Activated CD8-positive, alpha-beta T cell treated with anti-CD3 and anti-CD28 coated beads for 36 hours (primary cell): ENCODE data around the gene GBP3. TPM values are rescaled to one million over a fixed set of nuclear protein-coding genes. Genes with fewer than 3 reads are reported as not detected.
"Not testable (repeated sequence)": the region's sequence is repeated elsewhere in the genome, so short reads cannot be mapped to it uniquely, and the experiment has no call there.

Source experiments
- ATAC-seq: fragments of 200-7000 bp; cut with Tn5 transposase; one replicate; pipeline ENCODE4 v1.10.0; 2021; ENCODE audit warnings: mild to moderate bottlenecking, moderate library complexity
- CTCF ChIA-PET: fragments of 350-600 bp; sonication (Branson Sonifier 250); formaldehyde crosslinking; loops from one replicate; lab custom pipeline; 2021; ENCODE audit warnings: antibody characterized with exemption; lab: Charles Lee
- POLR2A ChIA-PET: fragments of 350-600 bp; sonication (Branson Sonifier 250); formaldehyde crosslinking; loops from one replicate; lab custom pipeline; 2021; ENCODE audit warnings: antibody characterized with exemption; lab: Charles Lee
- DNase-seq: peaks from one replicate; pipeline ENCODE4 v3.0.0-alpha.2; 2020
- H3K27ac Mint-ChIP-seq: one replicate; pipeline ENCODE4 v1.8.0; 2021; ENCODE audit warnings: mild to moderate bottlenecking, mixed read lengths
- H3K27me3 Mint-ChIP-seq: one replicate; pipeline ENCODE4 v1.8.0; 2021; ENCODE audit warnings: mixed read lengths
- H3K36me3 Mint-ChIP-seq: one replicate; pipeline ENCODE4 v1.8.0; 2021; ENCODE audit warnings: low read depth, mixed read lengths
- H3K4me1 Mint-ChIP-seq: one replicate; pipeline ENCODE4 v1.8.0; 2021; ENCODE audit warnings: low read depth, mixed read lengths
- H3K4me3 Mint-ChIP-seq: one replicate; pipeline ENCODE4 v1.8.0; 2021; ENCODE audit warnings: mild to moderate bottlenecking, moderate library complexity, mixed read lengths
- H3K9me3 Mint-ChIP-seq: one replicate; pipeline ENCODE4 v1.8.0; 2021; ENCODE audit warnings: mixed read lengths
- intact Hi-C: fragments of 100-400 bp; cut with micrococcal nuclease; formaldehyde crosslinking; loops from one replicate; pipeline ENCODE4 v1.10.0; 2022
- total RNA-seq, 2 experiments: library from RNA; stranded (reverse); gene quantifications; one replicate each; pipeline ENCODE4 v1.2.3, GENCODE V29; 2021
- TF ChIP-seq, protein P1 (sequence below): fragments of 200-600 bp; IDR thresholded peaks from one replicate; pipeline ENCODE4 v1.8.0; 2022; ENCODE audit warnings: antibody characterized with exemption, mild to moderate bottlenecking

The GBP3 gene
- total RNA-seq, 2 experiments from 2014 or later = 4.7 to 5.7 TPM

DNA sequence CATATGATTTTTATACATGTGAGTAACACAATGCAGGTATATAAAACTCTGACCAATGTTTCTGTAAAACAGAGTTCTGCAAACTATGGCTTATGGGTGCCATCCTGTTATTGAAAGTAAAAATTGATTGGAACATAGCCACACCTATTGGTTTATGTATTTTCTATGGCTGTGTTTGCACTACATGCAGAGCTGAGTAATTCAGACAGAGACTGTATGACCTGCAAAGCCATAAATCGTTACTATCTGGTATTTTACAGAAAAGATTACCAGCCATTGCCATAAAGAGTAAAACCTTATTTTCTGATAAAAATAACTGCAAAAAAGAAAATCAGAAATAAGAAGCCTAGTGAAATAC is 29.3 kb upstream of the GBP3 start:
- intact Hi-C loops = no loop called here
- ATAC-seq (no peak), DNase-seq (no peak)
- Mint-ChIP-seq H3K9me3 (no peaks in the 10 kb centered on the region), H3K36me3 (peaks cover 76% of the 10 kb centered on the region), H3K4me1 (peaks cover 14% of the 10 kb centered on the region), H3K27me3 (no peaks in the 10 kb centered on the region), H3K4me3 (no peak overlapping the region), H3K27ac (no peak overlapping the region)
- POLR2A ChIA-PET = interaction anchor here (3.2 kb wide), 1 partner anchor 13 kb away, joined by 20 read pairs; the partner anchor contains the start of gene GBP1
- TF ChIP-seq, protein P1, sequence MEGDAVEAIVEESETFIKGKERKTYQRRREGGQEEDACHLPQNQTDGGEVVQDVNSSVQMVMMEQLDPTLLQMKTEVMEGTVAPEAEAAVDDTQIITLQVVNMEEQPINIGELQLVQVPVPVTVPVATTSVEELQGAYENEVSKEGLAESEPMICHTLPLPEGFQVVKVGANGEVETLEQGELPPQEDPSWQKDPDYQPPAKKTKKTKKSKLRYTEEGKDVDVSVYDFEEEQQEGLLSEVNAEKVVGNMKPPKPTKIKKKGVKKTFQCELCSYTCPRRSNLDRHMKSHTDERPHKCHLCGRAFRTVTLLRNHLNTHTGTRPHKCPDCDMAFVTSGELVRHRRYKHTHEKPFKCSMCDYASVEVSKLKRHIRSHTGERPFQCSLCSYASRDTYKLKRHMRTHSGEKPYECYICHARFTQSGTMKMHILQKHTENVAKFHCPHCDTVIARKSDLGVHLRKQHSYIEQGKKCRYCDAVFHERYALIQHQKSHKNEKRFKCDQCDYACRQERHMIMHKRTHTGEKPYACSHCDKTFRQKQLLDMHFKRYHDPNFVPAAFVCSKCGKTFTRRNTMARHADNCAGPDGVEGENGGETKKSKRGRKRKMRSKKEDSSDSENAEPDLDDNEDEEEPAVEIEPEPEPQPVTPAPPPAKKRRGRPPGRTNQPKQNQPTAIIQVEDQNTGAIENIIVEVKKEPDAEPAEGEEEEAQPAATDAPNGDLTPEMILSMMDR = no peak
- CTCF ChIA-PET = no interaction called here

DNA sequence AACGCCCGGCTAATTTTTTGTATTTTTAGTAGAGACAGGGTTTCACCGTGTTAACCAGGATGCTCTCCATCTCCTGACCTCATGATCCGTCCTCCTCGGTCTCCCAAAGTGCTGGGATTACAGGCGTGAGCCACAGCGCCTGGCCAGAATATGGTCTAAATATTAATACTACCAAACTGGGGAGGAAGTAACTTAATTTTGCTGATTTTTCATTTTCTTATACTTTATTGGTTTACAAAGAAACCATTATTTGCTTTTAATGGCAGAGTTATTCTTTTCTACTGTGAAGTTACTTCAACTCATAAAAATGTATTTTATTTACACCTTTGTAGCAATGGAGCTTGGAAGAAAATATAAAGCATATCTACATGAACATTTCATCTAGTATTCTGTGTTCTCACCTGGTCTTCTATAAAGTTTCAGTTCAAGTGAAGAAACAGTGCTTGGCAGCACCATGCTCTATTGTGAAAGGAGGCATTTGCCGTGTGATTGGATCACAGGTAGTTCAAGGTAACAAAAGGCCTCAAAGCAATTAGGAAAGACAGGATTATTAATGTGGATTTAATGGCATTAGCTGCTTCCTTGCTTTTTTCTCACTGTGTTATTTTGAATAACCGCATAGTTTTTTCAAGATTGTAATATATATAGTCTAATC is 28.8 kb upstream of the GBP3 start:
- peaks cover 14% of the 10 kb centered on the region for H3K4me1 Mint-ChIP-seq
- H3K27ac Mint-ChIP-seq = no peak overlapping the region
- ChIA-PET POLR2A (interaction anchor here (3.2 kb wide), 1 partner anchor 13 kb away, joined by 20 read pairs; the partner anchor contains the start of gene GBP1), CTCF (no interaction called here)
- DNase-seq (no peak), ATAC-seq (no peak)
- H3K27me3 Mint-ChIP-seq = no peaks in the 10 kb centered on the region
- intact Hi-C loops = no loop called here
- no peaks in the 10 kb centered on the region for H3K9me3 Mint-ChIP-seq
- TF ChIP-seq, protein P1 = no peak
- H3K36me3 Mint-ChIP-seq = peaks cover 71% of the 10 kb centered on the region
- no peak overlapping the region for H3K4me3 Mint-ChIP-seq

DNA sequence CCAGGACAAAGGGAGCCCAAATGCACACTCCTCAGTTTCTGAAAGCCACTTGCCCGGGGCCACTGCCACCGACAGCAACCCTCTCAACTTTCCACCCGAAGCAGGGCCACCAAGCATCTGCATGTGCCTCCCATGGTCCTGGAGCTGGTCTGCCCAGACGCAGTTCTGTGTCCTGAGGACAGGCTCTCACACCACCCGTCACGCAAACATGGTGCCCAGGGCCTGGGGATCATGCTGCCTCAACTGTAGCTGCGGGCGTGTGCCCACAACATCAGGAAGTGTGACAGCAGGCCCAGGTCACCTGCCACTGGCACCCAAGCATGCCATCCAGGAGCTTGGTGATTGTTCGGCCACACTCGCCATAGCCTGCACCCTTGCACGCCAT is 28.0 kb upstream of the GBP3 start:
- Mint-ChIP-seq H3K27me3 (no peaks in the 10 kb centered on the region), H3K27ac (no peak overlapping the region), H3K9me3 (no peaks in the 10 kb centered on the region), H3K4me1 (peaks cover 14% of the 10 kb centered on the region), H3K36me3 (peaks cover 63% of the 10 kb centered on the region), H3K4me3 (no peak overlapping the region)
- intact Hi-C loops = no loop called here
- TF ChIP-seq, protein P1 = no peak
- ATAC-seq (no peak), DNase-seq (no peak)
- POLR2A ChIA-PET = interaction anchor here (0.6 kb wide), 1 partner anchor 56 kb away, joined by 3 read pairs; no protein-coding TSS in a partner anchor
- CTCF ChIA-PET = no interaction called here

DNA sequence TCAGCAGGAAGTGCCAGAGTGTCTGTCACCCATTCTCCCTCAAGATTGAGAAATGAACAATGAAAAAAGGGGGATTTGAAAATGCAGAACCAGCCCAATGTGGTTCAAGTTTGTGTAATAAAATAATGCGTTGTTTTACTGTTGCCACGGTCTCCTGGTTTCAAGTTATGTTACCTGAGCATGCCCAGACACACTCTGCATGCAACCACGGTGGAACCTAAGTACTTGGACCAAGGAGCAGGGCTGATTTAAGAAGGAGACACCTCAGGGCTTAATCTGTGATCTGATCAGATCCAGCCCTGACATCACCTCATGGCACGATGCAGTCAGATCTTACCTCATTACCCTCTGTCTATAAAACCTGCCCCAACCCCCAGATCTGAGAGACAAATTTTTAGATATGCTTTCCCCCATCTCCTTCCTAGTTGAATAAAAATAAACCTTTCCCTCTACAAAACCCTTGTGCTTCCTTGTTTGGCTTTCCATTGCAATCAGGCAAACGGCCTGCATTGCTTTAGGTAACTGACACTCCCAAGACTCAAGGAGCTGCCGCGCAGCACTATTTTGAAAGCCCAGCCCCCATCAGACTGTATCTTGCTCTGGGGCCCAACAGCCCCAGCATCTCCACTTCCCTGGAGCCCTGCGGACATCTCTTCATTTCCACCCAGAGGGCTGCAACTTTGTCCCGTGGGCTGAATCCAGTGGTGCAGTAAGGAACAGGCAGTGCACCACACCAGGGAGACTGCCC is 27.4 kb upstream of the GBP3 start:
- Mint-ChIP-seq H3K4me1 (peaks cover 14% of the 10 kb centered on the region), H3K36me3 (peaks cover 58% of the 10 kb centered on the region)
- DNase-seq, H3K27me3 Mint-ChIP-seq, H3K27ac Mint-ChIP-seq, CTCF ChIA-PET, H3K4me3 Mint-ChIP-seq, intact Hi-C loops, ATAC-seq, H3K9me3 Mint-ChIP-seq: not testable (repeated sequence)
- POLR2A ChIA-PET = interaction anchor here (0.6 to 1.2 kb wide), 2 partner anchors 57 to 66 kb away, joined by 3 read pairs; no protein-coding TSS in a partner anchor

DNA sequence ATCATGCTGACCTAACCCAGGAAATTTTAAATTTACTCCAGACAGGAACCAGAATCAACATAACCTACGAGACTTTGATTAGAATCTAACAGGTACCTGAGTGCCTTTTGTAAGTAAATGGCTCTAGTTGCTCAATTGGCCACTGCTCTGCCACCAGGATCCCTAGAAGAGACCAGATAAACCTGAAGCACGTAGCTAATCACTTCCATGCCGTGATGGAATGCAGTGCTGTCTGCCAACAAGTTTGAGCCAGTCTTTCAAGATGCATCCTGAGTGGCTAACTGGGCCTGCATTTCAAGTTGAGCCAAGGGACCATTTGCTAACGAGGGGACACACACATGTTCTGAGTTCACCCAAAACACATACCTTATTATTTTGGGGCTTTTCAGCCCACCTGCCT is 26.5 kb upstream of the GBP3 start:
- intact Hi-C loops, H3K27me3 Mint-ChIP-seq, DNase-seq, H3K9me3 Mint-ChIP-seq, H3K4me3 Mint-ChIP-seq, ATAC-seq, H3K27ac Mint-ChIP-seq: not testable (repeated sequence)
- Mint-ChIP-seq H3K36me3 (peaks cover 51% of the 10 kb centered on the region), H3K4me1 (peaks cover 17% of the 10 kb centered on the region)
- POLR2A ChIA-PET = interaction anchor here (1.2 kb wide), 1 partner anchor 65 kb away, joined by 3 read pairs; no protein-coding TSS in a partner anchor
- CTCF ChIA-PET = interaction anchor here (2.1 kb wide), 1 partner anchor 310 kb away, joined by 4 read pairs; no protein-coding TSS in a partner anchor
